Endothelial cell (in vitro differentiated cells): ENCODE measurements around the gene PRKCI. TPM values are rescaled to one million over a fixed set of nuclear protein-coding genes. Genes with fewer than 3 reads are reported as not detected.
"Not testable (repeated sequence)": the region's sequence is repeated elsewhere in the genome, so short reads cannot be mapped to it uniquely, and the experiment has no call there.

ENCODE experiments used
- DNase-seq: peaks from one replicate; pipeline ENCODE4 v3.0.0; 2021; ENCODE audit warnings: low spot score
- H3K27ac Mint-ChIP-seq: one replicate; pipeline ENCODE4 v1.8.0; 2021; ENCODE audit warnings: mixed read lengths, inconsistent platforms; ENCODE audit not compliant: unreplicated experiment
- H3K27me3 Mint-ChIP-seq: one replicate; pipeline ENCODE4 v1.8.0; 2021; ENCODE audit warnings: mild to moderate bottlenecking, moderate library complexity, mixed read lengths, inconsistent platforms; ENCODE audit not compliant: unreplicated experiment
- H3K36me3 Mint-ChIP-seq: one replicate; pipeline ENCODE4 v1.8.0; 2021; ENCODE audit warnings: mild to moderate bottlenecking, low read depth, mixed read lengths, inconsistent platforms; ENCODE audit not compliant: unreplicated experiment
- H3K4me1 Mint-ChIP-seq: one replicate; pipeline ENCODE4 v1.8.0; 2021; ENCODE audit warnings: mild to moderate bottlenecking, mixed read lengths, inconsistent platforms; ENCODE audit not compliant: unreplicated experiment
- H3K4me3 Mint-ChIP-seq: one replicate; pipeline ENCODE4 v1.8.0; 2021; ENCODE audit warnings: mild to moderate bottlenecking, mixed read lengths, inconsistent platforms; ENCODE audit not compliant: unreplicated experiment
- H3K9me3 Mint-ChIP-seq: one replicate; pipeline ENCODE4 v1.8.0; 2021; ENCODE audit warnings: mixed read lengths, inconsistent platforms; ENCODE audit not compliant: unreplicated experiment
- CTCF ChIP-seq: fragments of 200-600 bp; sonication (generic); IDR thresholded peaks from one replicate; pipeline ENCODE4 v1.5.0; 2021; ENCODE audit warnings: antibody characterized with exemption; ENCODE audit not compliant: unreplicated experiment
- total RNA-seq: library from RNA; stranded (reverse); fragmentation: NEBNext Ultra II Directional; extraction: Animal tissue kit (Norgen Biotek cat#: 25700); gene quantifications from one replicate; pipeline ENCODE4 v1.2.1, GENCODE V29; 2021; ENCODE audit not compliant: unreplicated experiment

Gene PRKCI
- total RNA-seq, 1 donor from 2014 or later: 39.7 TPM

- Mint-ChIP-seq H3K36me3 (peaks cover 12% of the 10 kb centered on the region), H3K9me3 (no peaks in the 10 kb centered on the region), H3K4me3 (no peak overlapping the region)
These were observed 48.2 kb downstream of the PRKCI start for GRCh38 chr3:170270282-170270881.

GRCh38 chr3:170274641-170275040, 52.4 kb downstream of the PRKCI start:
- Mint-ChIP-seq H3K27me3 (no peaks in the 10 kb centered on the region), H3K36me3 (peaks cover 24% of the 10 kb centered on the region), H3K4me1 (no peaks in the 10 kb centered on the region)

More at GRCh38 chr3:170270282-170270881, 48.2 kb downstream of the PRKCI start:
- H3K27ac Mint-ChIP-seq: no peak overlapping the region
- no peak for DNase-seq
- H3K27me3 Mint-ChIP-seq: no peaks in the 10 kb centered on the region
- no peak for TF ChIP-seq CTCF
- no peaks in the 10 kb centered on the region for H3K4me1 Mint-ChIP-seq

GRCh38 chr3:170275832-170276231, 53.6 kb downstream of the PRKCI start:
- Mint-ChIP-seq H3K36me3 (peaks cover 24% of the 10 kb centered on the region), H3K27ac (no peak overlapping the region), H3K27me3 (no peaks in the 10 kb centered on the region), H3K9me3 (no peaks in the 10 kb centered on the region), H3K4me1 (no peaks in the 10 kb centered on the region), H3K4me3 (no peak overlapping the region)
- TF ChIP-seq CTCF: no peak
- DNase-seq: no peak

More at GRCh38 chr3:170274641-170275040, 52.4 kb downstream of the PRKCI start:
- Mint-ChIP-seq H3K27ac (no peak overlapping the region), H3K4me3 (no peak overlapping the region), H3K9me3 (no peaks in the 10 kb centered on the region)
- DNase-seq: no peak
- no peak for TF ChIP-seq CTCF

- H3K9me3 Mint-ChIP-seq, H3K27ac Mint-ChIP-seq, H3K4me1 Mint-ChIP-seq, DNase-seq, H3K4me3 Mint-ChIP-seq, H3K27me3 Mint-ChIP-seq: not testable (repeated sequence)
- peaks cover 22% of the 10 kb centered on the region for H3K36me3 Mint-ChIP-seq
These were observed 55.1 kb downstream of the PRKCI start for GRCh38 chr3:170277311-170277710.

- Mint-ChIP-seq H3K27me3 (no peaks in the 10 kb centered on the region), H3K36me3 (peaks cover 18% of the 10 kb centered on the region), H3K9me3 (no peaks in the 10 kb centered on the region), H3K4me3 (no peak overlapping the region), H3K4me1 (no peaks in the 10 kb centered on the region), H3K27ac (no peak overlapping the region)
- DNase-seq: no peak
- TF ChIP-seq CTCF: no peak
These were observed 55.8 kb downstream of the PRKCI start for GRCh38 chr3:170277833-170278580.
